ENCODE results near the gene TMOD2.

Gene TMOD2

GRCh38 chr15:51844747-51845426 lies 93.5 kb downstream of the TMOD2 start:
- H3K9ac ChIP-seq (ENCODE audit: low read depth, low read length, poor library complexity, severe bottlenecking), result no peak overlapping the region
- H3K27me3 ChIP-seq (ENCODE audit: insufficient read depth, low read length, poor library complexity, severe bottlenecking), result no peaks in the 10 kb centered on the region
- H3K36me3 ChIP-seq (ENCODE audit: insufficient read depth, low read length), result no peaks in the 10 kb centered on the region
- H3K4me2 ChIP-seq (ENCODE audit: low read depth, low read length, poor library complexity, severe bottlenecking), result no peak overlapping the region
- H3K9me3 ChIP-seq (ENCODE audit: insufficient read depth, low read depth, low read length), result no peaks in the 10 kb centered on the region
- H3K79me2 ChIP-seq (ENCODE audit: insufficient read depth, low read length), result peaks cover 98% of the 10 kb centered on the region
- H3F3A ChIP-seq (ENCODE audit: low read depth), result peaks cover 5% of the 10 kb centered on the region; the same call in 1 of the 2 replicates
- H3K9me2 ChIP-seq (replicated peaks; ENCODE audit: low read depth, low read length), result no peaks in the 10 kb centered on the region
- H3K4me1 ChIP-seq (ENCODE audit: insufficient read depth, low read length, poor library complexity, severe bottlenecking), result peaks cover 67% of the 10 kb centered on the region
- H4K20me1 ChIP-seq (ENCODE audit: insufficient read depth, low read length, poor library complexity, severe bottlenecking), result peaks cover 54% of the 10 kb centered on the region
- H2AFZ ChIP-seq (ENCODE audit: low read length), result no peak overlapping the region
- H3K4me3 ChIP-seq (ENCODE audit: low read length, poor library complexity, severe bottlenecking), result no peak overlapping the region
- TF ChIP-seq CTCF (conservative IDR thresholded peaks at IDR 0.05; ENCODE audit: low read length), result no peak
- no peak for TF ChIP-seq EZH2phosphoT487 (IDR thresholded peaks at IDR 0.05; ENCODE audit: borderline replicate concordance)

- H3F3A ChIP-seq (ENCODE audit: low read depth), result peaks cover 4% of the 10 kb centered on the region; the same call in 1 of the 2 replicates
- H3K4me3 ChIP-seq (ENCODE audit: low read length, poor library complexity, severe bottlenecking), result no peak overlapping the region
- TF ChIP-seq CTCF (conservative IDR thresholded peaks at IDR 0.05; ENCODE audit: low read length) (no peak), EZH2phosphoT487 (IDR thresholded peaks at IDR 0.05; ENCODE audit: borderline replicate concordance) (no peak)
- no peaks in the 10 kb centered on the region for H3K9me3 ChIP-seq (ENCODE audit: insufficient read depth, low read depth, low read length)
- H3K36me3 ChIP-seq (ENCODE audit: insufficient read depth, low read length), result no peaks in the 10 kb centered on the region
- H3K9ac ChIP-seq (ENCODE audit: low read depth, low read length, poor library complexity, severe bottlenecking), result no peak overlapping the region
- peaks cover 99% of the 10 kb centered on the region for H3K79me2 ChIP-seq (ENCODE audit: insufficient read depth, low read length)
- H4K20me1 ChIP-seq (ENCODE audit: insufficient read depth, low read length, poor library complexity, severe bottlenecking), result peaks cover 43% of the 10 kb centered on the region
- no peaks in the 10 kb centered on the region for H3K27me3 ChIP-seq (ENCODE audit: insufficient read depth, low read length, poor library complexity, severe bottlenecking)
- H3K4me2 ChIP-seq (ENCODE audit: low read depth, low read length, poor library complexity, severe bottlenecking), result peak overlapping the region; percentile 25
- H3K9me2 ChIP-seq (replicated peaks; ENCODE audit: low read depth, low read length), result no peaks in the 10 kb centered on the region
- no peak overlapping the region for H2AFZ ChIP-seq (ENCODE audit: low read length)
- H3K4me1 ChIP-seq (ENCODE audit: insufficient read depth, low read length, poor library complexity, severe bottlenecking), result peaks cover 63% of the 10 kb centered on the region
These were observed 94.7 kb downstream of the TMOD2 start for GRCh38 chr15:51846066-51846462.

GRCh38 chr15:51846463-51847230 lies 95.2 kb downstream of the TMOD2 start:
- Histone ChIP-seq H3K79me2 (ENCODE audit: insufficient read depth, low read length) (peaks cover 98% of the 10 kb centered on the region), H3F3A (ENCODE audit: low read depth) (no peaks in the 10 kb centered on the region), H2AFZ (ENCODE audit: low read length) (no peak overlapping the region), H3K9me2 (replicated peaks; ENCODE audit: low read depth, low read length) (no peaks in the 10 kb centered on the region), H4K20me1 (ENCODE audit: insufficient read depth, low read length, poor library complexity, severe bottlenecking) (peaks cover 38% of the 10 kb centered on the region), H3K36me3 (ENCODE audit: insufficient read depth, low read length) (no peaks in the 10 kb centered on the region), H3K9me3 (ENCODE audit: insufficient read depth, low read depth, low read length) (no peaks in the 10 kb centered on the region), H3K27me3 (ENCODE audit: insufficient read depth, low read length, poor library complexity, severe bottlenecking) (no peaks in the 10 kb centered on the region), H3K4me3 (ENCODE audit: low read length, poor library complexity, severe bottlenecking) (peak overlapping the region; percentile 13), H3K9ac (ENCODE audit: low read depth, low read length, poor library complexity, severe bottlenecking) (no peak overlapping the region), H3K4me1 (ENCODE audit: insufficient read depth, low read length, poor library complexity, severe bottlenecking) (peaks cover 57% of the 10 kb centered on the region), H3K4me2 (ENCODE audit: low read depth, low read length, poor library complexity, severe bottlenecking) (peak overlapping the region; percentile 25)
- TF ChIP-seq CTCF (conservative IDR thresholded peaks at IDR 0.05; ENCODE audit: low read length) (no peak), EZH2phosphoT487 (IDR thresholded peaks at IDR 0.05; ENCODE audit: borderline replicate concordance) (no peak)

All from Loucy (cell line).